ACC112 (cell line): ENCODE results near the gene CLASP1.
"Not testable (repeated sequence)": the region's sequence is repeated elsewhere in the genome, so short reads cannot be mapped to it uniquely, and the experiment has no call there.

Experiments
- H2AFZ ChIP-seq: fragments of 200-600 bp; sonication (generic); one replicate; pipeline ENCODE4 v1.6.0; 2017; ENCODE audit warnings: antibody characterized with exemption, low read length; ENCODE audit not compliant: unreplicated experiment
- H3K27ac ChIP-seq: fragments of 200-600 bp; sonication (generic); 2 replicates; pipeline ENCODE4 v1.5.1; 2014; ENCODE audit warnings: low read depth, mild to moderate bottlenecking, antibody characterized with exemption, low read length, moderate library complexity
- H3K27me3 ChIP-seq: fragments of 200-600 bp; sonication (generic); 2 replicates; pipeline ENCODE4 v1.6.1; 2014; ENCODE audit warnings: mild to moderate bottlenecking, antibody characterized with exemption, low read length, moderate library complexity, mixed read lengths; ENCODE audit not compliant: insufficient read depth
- H3K36me3 ChIP-seq: fragments of 200-600 bp; sonication (generic); 2 replicates; pipeline ENCODE4 v1.6.1; 2016; ENCODE audit warnings: mild to moderate bottlenecking, antibody characterized with exemption, low read length, moderate library complexity, mixed read lengths; ENCODE audit not compliant: insufficient read depth
- H3K4me1 ChIP-seq: fragments of 200-600 bp; sonication (generic); one replicate; pipeline ENCODE4 v1.6.1; 2016; ENCODE audit warnings: low read length, mixed read lengths; ENCODE audit not compliant: insufficient read depth, unreplicated experiment, control insufficient read depth
- H3K4me3 ChIP-seq: fragments of 200-600 bp; sonication (generic); 2 replicates; pipeline ENCODE4 v1.5.1; 2014; ENCODE audit warnings: mild to moderate bottlenecking, low read depth, low read length
- H3K79me2 ChIP-seq: fragments of 200-600 bp; sonication (generic); one replicate; pipeline ENCODE4 v1.6.0; 2016; ENCODE audit warnings: low read length; ENCODE audit not compliant: control insufficient read depth, unreplicated experiment, insufficient read depth

Gene CLASP1

DNA sequence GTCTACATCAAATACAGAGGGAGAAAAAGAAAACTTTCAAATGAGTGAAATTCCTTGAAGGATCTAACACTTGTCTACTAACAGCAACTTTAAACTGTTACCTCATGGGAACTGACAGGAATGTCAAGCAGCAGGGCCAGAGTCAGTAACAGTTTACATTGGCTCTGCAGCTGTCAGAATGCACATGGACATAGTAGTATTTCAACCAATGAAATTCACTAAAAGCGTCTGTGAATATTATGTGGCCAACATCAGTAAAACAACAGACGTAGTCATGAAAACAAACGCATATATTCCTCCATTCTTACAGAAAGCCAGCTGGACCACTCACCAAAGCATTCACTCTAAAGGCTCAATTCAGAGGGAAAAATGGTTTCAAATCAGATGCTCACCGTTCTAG, 197.9 kb downstream of the CLASP1 start:
- H3K36me3 ChIP-seq = peaks cover 40% of the 10 kb centered on the region
- H3K27me3 ChIP-seq = no peaks in the 10 kb centered on the region
- no peak overlapping the region for H2AFZ ChIP-seq
- no peaks in the 10 kb centered on the region for H3K4me1 ChIP-seq
- no peaks in the 10 kb centered on the region for H3K79me2 ChIP-seq
- no peak overlapping the region for H3K27ac ChIP-seq
- H3K4me3 ChIP-seq = no peak overlapping the region

DNA sequence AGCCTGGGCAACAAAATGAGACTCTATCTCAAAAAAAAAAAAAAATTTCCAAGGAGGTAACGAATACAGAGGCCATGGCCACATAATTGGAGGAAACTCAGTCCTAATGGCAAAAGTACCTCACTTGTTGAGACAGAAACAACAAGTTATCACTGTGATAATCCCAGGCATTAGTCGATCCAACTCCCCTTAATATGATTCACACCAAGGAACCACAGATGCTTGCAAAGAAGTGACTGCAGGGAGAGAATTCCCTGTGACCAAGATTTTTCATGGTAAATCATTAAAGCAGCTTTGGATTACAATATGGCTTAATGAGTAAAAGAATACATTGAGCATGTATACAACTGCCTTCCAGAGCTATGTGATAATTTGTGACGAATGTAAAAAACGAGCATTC, 199.0 kb downstream of the CLASP1 start:
- no peak overlapping the region for H2AFZ ChIP-seq
- H3K4me3 ChIP-seq = no peak overlapping the region
- H3K79me2 ChIP-seq = no peaks in the 10 kb centered on the region
- peaks cover 48% of the 10 kb centered on the region for H3K36me3 ChIP-seq
- no peaks in the 10 kb centered on the region for H3K27me3 ChIP-seq
- H3K27ac ChIP-seq = no peak overlapping the region
- H3K4me1 ChIP-seq = no peaks in the 10 kb centered on the region

DNA sequence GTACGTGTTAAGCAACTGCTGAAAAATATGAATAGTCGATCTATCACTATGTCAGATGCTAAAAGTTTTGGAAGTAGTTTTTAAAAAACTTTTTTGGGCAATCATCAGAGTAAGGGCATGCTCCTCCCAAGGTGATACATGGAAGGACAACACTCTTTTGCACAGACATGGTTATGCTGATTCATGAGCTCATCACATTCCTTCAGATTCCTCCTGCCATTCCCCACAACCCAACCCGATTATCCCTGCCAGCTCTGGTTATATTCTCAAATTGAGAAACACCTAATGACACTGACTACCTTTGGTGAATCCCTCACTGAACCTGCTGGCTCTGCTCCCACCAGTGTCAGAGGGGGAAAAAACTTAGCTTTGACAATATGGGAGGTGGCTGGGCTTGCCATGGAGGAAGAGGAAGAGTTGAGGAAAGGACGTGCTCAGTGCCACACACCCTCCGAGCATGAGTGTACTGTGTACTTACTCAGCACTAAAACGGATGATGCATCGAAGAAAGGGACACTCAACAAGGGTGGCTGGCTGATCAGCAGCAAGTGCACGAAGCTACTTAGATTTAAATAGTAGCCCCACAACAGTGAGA, 202.5 kb downstream of the CLASP1 start:
- Histone ChIP-seq H3K4me1 (no peaks in the 10 kb centered on the region), H3K27ac (no peak overlapping the region), H3K4me3 (no peak overlapping the region), H2AFZ (no peak overlapping the region), H3K36me3 (peaks cover 57% of the 10 kb centered on the region), H3K27me3 (no peaks in the 10 kb centered on the region), H3K79me2 (no peaks in the 10 kb centered on the region)

DNA sequence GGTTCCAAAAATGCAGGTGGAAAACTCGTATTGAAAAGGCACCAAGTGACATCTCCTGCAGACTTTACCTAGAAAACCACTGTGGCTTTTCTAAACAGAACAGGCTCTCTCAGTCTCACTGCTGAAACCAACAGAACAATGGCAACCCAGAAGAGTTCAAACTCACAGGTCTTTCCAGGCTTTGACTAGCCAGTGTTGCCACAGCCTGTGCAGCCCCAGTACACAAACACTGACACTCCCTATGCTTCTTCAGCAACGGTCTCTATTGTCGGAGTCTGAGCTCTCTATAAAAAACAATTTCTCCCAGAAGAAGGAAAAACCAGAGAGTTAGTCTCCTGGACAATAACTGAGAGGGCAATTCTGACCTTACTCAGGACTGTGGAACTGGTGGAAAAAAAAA, 206.4 kb downstream of the CLASP1 start:
- Histone ChIP-seq H3K27me3 (no peaks in the 10 kb centered on the region), H3K27ac (no peak overlapping the region), H2AFZ (no peak overlapping the region), H3K36me3 (peaks cover 43% of the 10 kb centered on the region), H3K79me2 (no peaks in the 10 kb centered on the region), H3K4me1 (no peaks in the 10 kb centered on the region), H3K4me3 (no peak overlapping the region)

DNA sequence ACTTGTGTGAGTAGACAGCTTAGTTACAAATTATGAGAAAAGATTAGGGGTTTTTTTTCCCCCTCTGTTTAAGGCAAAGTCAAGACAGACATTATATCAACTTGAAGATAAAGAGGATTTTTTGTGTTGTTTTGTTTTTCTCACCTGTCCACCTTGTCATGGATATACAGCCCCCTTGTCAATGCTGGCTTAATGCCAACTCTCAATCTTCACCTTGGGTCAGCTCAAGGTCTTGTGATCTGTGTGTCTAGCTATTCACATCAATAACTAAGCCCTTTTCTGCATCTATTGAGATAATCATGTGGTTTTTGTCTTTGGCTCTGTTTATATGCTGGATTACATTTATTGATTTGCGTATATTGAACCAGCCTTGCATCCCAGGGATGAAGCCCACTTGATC, 211.0 kb downstream of the CLASP1 start:
- peaks cover 16% of the 10 kb centered on the region for H3K36me3 ChIP-seq
- not testable (repeated sequence) for H3K4me1 ChIP-seq, H3K4me3 ChIP-seq, H3K79me2 ChIP-seq, H2AFZ ChIP-seq, H3K27me3 ChIP-seq, H3K27ac ChIP-seq

DNA sequence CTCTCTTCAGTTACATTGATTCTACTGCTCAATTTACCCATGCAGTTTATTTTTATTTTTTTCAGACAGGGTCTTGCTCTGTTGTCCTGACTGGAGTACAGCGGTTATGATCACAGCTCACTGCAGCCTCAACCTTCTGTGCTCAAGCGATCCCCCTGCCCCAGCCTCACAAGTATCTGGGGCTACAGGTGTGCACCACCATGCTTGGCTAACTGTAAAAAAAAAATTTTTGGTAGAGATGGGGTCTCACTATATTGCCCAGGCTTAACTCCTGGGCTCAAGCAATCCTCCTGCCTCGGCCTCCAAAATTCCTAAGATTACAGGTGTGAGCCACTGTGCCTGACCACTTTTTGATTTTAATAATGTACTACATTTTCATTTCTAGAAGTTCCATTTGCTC, 212.3 kb downstream of the CLASP1 start:
- no peaks in the 10 kb centered on the region for H3K27me3 ChIP-seq
- H2AFZ ChIP-seq = no peak overlapping the region
- no peaks in the 10 kb centered on the region for H3K79me2 ChIP-seq
- no peak overlapping the region for H3K4me3 ChIP-seq
- H3K36me3 ChIP-seq = peaks cover 12% of the 10 kb centered on the region
- no peaks in the 10 kb centered on the region for H3K4me1 ChIP-seq
- H3K27ac ChIP-seq = no peak overlapping the region

DNA sequence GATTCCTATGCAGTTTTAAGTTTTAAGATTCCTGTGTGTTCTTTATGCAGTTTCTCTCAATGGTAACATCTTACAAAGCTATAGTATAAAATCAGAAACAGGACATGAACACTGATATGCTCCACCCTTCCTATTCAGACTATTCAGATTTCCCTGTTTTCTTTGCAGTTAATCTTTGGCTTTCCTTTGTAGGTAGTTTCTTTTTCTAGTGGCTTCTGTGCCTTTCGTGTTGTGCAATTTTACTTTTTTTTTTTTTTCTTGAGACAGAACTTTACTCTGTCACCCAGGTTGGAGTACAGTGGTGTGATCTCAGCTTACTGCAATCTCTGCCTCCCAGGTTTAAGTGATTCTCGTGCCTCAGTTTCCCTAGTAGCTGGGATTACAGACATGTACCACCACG, 213.5 kb downstream of the CLASP1 start:
- Histone ChIP-seq H2AFZ (no peak overlapping the region), H3K27ac (no peak overlapping the region), H3K4me3 (no peak overlapping the region), H3K79me2 (no peaks in the 10 kb centered on the region), H3K27me3 (no peaks in the 10 kb centered on the region), H3K4me1 (no peaks in the 10 kb centered on the region), H3K36me3 (peaks cover 7% of the 10 kb centered on the region)

DNA sequence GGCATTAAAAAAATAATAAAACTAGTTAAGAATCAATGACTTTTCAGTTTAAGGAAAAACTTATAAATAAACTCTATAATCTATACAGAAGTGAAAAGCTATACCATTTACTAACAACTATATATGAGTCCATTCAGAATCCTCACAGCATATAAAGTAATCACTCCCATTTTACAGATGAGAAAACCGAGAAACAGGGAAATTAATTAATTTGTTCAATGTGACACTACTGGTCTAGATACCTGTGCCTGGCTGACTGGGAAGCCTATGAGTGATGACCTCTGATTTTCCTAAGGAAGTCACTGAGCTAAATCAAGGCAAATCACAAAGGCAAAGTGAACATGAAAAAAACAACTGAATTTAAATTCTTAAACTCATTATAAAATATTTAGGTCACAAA, 218.0 kb downstream of the CLASP1 start:
- Histone ChIP-seq H3K27ac (no peak overlapping the region), H2AFZ (no peak overlapping the region), H3K27me3 (no peaks in the 10 kb centered on the region), H3K36me3 (peaks cover 22% of the 10 kb centered on the region), H3K79me2 (no peaks in the 10 kb centered on the region), H3K4me3 (no peak overlapping the region), H3K4me1 (no peaks in the 10 kb centered on the region)

DNA sequence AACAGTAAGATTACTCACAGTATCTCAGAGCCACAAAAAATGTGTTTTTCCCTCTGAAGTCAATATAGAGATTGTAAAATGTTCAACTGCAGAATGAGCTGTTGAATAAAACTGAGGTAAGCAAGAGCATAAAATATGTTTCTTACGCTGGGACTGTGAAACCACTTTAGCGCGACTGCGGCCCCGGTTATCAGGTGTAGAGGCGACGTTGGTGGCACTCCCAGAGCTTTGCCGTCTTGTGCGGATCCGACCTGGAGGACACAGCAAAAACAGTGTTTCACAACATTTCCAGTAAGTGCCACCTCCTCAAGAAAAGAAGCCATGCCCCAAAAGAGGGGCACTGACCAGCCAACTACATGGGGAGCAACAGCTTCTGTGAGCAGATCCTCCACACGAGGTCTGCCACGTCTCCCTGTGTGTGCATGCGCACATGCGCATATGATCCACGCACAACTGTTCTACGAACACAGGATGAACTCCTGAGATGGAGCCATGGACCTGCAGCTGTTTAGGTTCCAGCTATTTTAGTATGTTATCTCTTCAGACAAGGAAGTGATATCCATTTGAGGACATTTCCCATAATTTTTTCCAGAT, 219.2 kb downstream of the CLASP1 start:
- H3K27me3 ChIP-seq = no peaks in the 10 kb centered on the region
- no peaks in the 10 kb centered on the region for H3K79me2 ChIP-seq
- peaks cover 23% of the 10 kb centered on the region for H3K36me3 ChIP-seq
- no peaks in the 10 kb centered on the region for H3K4me1 ChIP-seq
- H2AFZ ChIP-seq = no peak overlapping the region
- H3K4me3 ChIP-seq = no peak overlapping the region
- no peak overlapping the region for H3K27ac ChIP-seq

DNA sequence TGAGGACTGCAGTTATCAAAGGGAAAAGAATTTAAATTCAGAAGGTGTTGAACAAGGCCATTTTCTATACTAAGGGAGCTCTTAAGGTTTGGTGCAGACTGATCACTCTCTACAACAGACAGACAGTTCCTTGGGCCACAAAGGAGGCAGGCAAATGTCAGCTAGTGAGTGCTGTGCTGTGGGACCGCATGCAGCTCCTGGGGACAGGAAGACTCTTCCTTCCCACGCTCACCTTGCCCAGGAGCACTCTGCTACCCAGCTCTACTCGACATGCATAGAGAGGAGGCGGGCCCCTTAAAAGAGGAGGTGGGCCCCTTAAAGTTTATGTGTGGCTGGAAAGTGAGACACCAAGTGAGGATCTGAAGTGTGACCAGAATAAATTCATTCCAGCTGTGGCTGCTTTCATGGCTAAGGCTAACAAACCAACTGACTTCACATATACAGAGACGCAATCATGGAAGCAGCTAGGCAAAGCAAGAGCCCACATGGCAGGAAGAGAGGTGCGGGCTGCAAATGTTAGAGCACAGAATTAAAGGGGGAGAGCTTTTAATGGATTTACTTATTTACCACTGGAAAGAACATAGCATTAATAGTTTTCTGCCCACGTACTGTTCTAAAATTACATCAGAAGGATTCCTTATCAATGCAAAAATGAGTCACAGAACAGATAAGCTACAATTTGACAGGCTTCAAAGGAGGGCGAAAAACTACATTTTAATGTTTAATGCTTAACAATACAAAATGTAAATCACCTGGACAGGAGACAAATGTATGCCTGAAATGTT, 220.0 kb downstream of the CLASP1 start:
- Histone ChIP-seq H3K27ac (no peak overlapping the region), H3K4me1 (no peaks in the 10 kb centered on the region), H3K27me3 (no peaks in the 10 kb centered on the region), H3K79me2 (no peaks in the 10 kb centered on the region), H3K36me3 (peaks cover 29% of the 10 kb centered on the region), H3K4me3 (no peak overlapping the region), H2AFZ (no peak overlapping the region)

DNA sequence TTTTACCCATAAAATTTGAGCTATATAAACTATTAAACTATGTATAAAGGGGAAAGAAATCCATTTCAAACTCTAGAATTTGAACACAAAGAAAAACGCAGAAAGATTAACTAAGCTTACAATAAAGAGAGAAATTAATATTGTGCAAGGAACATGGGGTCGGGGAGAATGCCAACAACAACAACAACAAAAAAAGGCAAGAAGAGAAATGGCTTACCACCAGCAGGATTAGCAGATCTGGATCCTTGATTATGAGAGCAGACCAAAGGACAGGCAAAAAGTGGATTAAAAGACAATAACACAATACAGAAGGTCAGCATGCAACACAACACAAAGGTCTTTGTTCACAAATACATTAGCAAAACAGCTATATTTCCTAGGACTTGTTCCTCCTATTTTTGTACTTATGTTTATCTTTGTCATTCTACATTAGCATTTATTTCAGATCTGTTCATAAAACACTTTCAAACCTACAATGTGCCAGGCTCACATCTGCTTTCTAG, 222.0 kb downstream of the CLASP1 start:
- Histone ChIP-seq H3K27ac (no peak overlapping the region), H3K4me1 (no peaks in the 10 kb centered on the region), H3K79me2 (no peaks in the 10 kb centered on the region), H3K36me3 (peaks cover 29% of the 10 kb centered on the region), H3K27me3 (no peaks in the 10 kb centered on the region), H2AFZ (no peak overlapping the region), H3K4me3 (no peak overlapping the region)
